Ascending aorta (tissue), 2 donors: ENCODE measurements around the gene STPG1. TPM values are rescaled to one million over a fixed set of nuclear protein-coding genes. Genes with fewer than 3 reads are reported as not detected.

Source experiments
- DNase-seq, 2 donors: peaks; one replicate each; pipeline ENCODE4 v3.0.0-alpha.2; 2019; ENCODE audit warnings: low spot score in 2 of 2
- H3K27ac ChIP-seq, 2 donors: fragments of 200-600 bp; sonication (generic); one replicate each; pipeline ENCODE4 v1.5.1; 2016 to 2017; ENCODE audit warnings: mild to moderate bottlenecking in 1 of 2
- H3K27me3 ChIP-seq: fragments of 200-600 bp; sonication (generic); one replicate; pipeline ENCODE4 v1.5.1; 2017
- H3K36me3 ChIP-seq, 2 donors: fragments of 200-600 bp; sonication (generic); one replicate each; pipeline ENCODE4 v1.5.1; 2016
- H3K4me1 ChIP-seq, 2 donors: fragments of 200-600 bp; sonication (generic); one replicate each; pipeline ENCODE4 v1.5.1; 2016 to 2017; ENCODE audit warnings: mild to moderate bottlenecking in 1 of 2
- H3K4me3 ChIP-seq, 2 donors: fragments of 200-600 bp; sonication (generic); one replicate each; pipeline ENCODE4 v1.5.1; 2016 to 2017; ENCODE audit warnings: mild to moderate bottlenecking in 1 of 2
- H3K9me3 ChIP-seq, 2 donors: fragments of 200-600 bp; sonication (generic); one replicate each; pipeline ENCODE4 v1.5.1; 2016
- intact Hi-C: fragments of 100-400 bp; cut with DNase I; formaldehyde crosslinking; loops from one replicate; pipeline ENCODE4 v1.15.1; 2023
- total RNA-seq: library from RNA; depleted of rRNA; stranded (reverse); fragments of >200 nt; gene quantifications from one replicate; pipeline ENCODE4 v1.1.0, GENCODE V29; 2016
- TF ChIP-seq, protein P1 (sequence below), 3 experiments: fragments of 200-600 bp in 2 of 3; fragments of 450-650 bp in 1 of 3; sonication (generic) in 2 of 3; IDR thresholded peaks; one replicate each; pipeline ENCODE4 v1.5.1; 2016 to 2019; ENCODE audit warnings: antibody characterized with exemption in 3 of 3, mild to moderate bottlenecking in 1 of 3, moderate library complexity in 1 of 3

Gene STPG1
- total RNA-seq, 1 donor from 2014 or later, result 11.0 TPM

DNA sequence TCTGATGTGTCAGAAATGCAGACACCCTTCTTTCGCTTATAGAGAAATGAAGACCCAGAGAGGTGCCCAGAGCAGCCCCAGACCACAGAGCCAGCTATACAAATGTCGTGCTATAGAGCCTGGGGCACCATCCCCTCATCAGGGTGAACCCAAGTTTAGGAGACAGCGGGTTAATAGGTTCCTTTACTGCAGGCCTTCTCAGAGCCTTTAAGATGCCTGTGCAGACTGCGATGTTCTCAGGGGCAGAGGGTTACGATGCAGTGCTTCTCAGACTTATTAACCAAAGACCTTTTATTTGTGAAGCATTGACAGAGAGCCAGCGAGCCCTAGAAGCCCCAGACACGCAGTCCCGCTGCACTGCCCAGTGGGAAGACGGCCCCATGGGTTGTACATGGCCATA is 46.9 kb downstream of the STPG1 start:
- Histone ChIP-seq H3K27ac (no peak overlapping the region), H3K36me3 (no peaks in the 10 kb centered on the region), H3K9me3 (no peaks in the 10 kb centered on the region), H3K4me3 (no peak overlapping the region), H3K27me3 (no peaks in the 10 kb centered on the region), H3K4me1 (no peaks in the 10 kb centered on the region)
- intact Hi-C loops, result no loop called here
- TF ChIP-seq, protein P1, sequence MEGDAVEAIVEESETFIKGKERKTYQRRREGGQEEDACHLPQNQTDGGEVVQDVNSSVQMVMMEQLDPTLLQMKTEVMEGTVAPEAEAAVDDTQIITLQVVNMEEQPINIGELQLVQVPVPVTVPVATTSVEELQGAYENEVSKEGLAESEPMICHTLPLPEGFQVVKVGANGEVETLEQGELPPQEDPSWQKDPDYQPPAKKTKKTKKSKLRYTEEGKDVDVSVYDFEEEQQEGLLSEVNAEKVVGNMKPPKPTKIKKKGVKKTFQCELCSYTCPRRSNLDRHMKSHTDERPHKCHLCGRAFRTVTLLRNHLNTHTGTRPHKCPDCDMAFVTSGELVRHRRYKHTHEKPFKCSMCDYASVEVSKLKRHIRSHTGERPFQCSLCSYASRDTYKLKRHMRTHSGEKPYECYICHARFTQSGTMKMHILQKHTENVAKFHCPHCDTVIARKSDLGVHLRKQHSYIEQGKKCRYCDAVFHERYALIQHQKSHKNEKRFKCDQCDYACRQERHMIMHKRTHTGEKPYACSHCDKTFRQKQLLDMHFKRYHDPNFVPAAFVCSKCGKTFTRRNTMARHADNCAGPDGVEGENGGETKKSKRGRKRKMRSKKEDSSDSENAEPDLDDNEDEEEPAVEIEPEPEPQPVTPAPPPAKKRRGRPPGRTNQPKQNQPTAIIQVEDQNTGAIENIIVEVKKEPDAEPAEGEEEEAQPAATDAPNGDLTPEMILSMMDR (IDR thresholded peaks at IDR 0.05), result no peak
- no peak for DNase-seq

DNA sequence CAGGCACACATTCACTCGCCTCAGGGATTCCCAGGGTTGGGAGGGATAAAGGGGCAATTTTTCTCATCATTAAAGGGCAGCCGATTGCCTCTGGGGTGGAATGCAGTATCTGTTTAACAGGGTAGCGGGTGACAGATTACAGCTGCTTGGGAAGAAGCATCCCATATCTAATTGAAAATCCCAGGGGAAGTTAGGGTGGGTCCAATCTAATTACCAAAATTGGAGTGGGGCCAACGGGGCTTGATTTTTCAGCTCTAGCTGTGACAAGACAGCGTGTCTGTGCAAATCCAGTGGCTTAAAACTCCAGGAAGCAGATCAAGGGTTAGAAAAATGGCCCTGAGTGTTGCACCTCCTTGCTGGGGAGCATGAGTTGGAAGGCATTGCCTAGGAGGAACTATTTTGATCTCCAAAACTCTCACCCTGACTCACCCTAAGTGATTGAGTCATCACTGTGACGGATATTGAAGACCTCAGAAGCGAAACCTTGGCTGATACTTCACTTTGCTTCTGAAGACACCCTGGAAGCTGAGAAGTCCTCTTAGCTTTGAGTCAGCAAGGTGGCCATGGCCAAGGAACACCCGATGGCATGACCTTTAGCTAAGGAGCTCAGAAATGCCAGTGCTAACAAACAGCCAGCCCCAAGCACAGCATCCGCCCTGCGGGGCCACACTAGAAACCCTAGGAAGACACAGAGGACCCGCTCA is 48.5 kb downstream of the STPG1 start:
- Histone ChIP-seq H3K9me3 (no peaks in the 10 kb centered on the region), H3K4me3 (no peak overlapping the region), H3K4me1 (no peaks in the 10 kb centered on the region), H3K27ac (no peak overlapping the region), H3K36me3 (no peaks in the 10 kb centered on the region), H3K27me3 (no peaks in the 10 kb centered on the region)
- DNase-seq, result no peak
- intact Hi-C loops, result no loop called here
- TF ChIP-seq, protein P1 (IDR thresholded peaks at IDR 0.05), result no peak

DNA sequence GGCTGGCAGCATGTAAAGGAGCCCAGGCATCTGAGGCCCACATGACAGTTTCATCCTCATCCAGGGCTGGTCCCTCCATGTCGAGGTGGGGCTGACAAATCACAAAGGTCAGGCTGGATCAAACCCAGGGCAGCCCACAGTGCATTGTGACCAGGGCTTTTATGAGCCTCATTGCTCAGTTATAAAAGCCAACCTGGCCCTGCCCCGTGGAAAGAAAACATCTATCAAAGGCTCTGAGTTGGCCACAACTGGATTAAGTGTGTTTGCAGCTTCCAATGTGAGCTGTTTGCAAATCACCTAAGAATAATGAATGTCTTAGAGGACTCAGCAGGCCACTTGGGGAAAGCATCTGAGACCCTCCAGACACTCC is 49.0 kb downstream of the STPG1 start:
- TF ChIP-seq, protein P1 (IDR thresholded peaks at IDR 0.05), result no peak

DNA sequence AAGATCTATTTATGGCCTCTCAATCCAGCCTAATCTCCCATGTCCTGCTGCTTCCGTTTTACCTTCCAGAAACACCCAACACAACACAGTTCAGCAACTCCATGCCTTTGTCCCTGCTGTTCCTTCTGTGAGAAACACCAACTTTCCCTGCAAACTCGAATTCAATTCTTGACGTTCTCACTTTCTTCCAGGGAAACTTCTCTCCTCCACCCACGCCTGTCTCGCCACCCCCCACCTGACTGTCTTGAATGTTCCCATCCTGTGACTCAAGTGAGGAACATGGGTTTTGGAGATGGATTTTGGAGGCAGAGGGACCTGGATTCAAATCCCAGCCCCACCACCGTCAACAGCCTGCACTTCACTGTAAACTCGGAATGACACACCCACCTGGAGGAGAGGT is 49.6 kb downstream of the STPG1 start:
- H3K9me3 ChIP-seq, result no peaks in the 10 kb centered on the region
- H3K36me3 ChIP-seq, result no peaks in the 10 kb centered on the region
- TF ChIP-seq, protein P1 (IDR thresholded peaks at IDR 0.05), result no peak
- intact Hi-C loops, result no loop called here
- H3K4me3 ChIP-seq, result no peak overlapping the region
- no peaks in the 10 kb centered on the region for H3K27me3 ChIP-seq
- DNase-seq, result no peak
- H3K4me1 ChIP-seq, result no peaks in the 10 kb centered on the region
- no peak overlapping the region for H3K27ac ChIP-seq

More for the DNA sequence above, 49.0 kb downstream of the STPG1 start:
- H3K9me3 ChIP-seq, result no peaks in the 10 kb centered on the region
- no peaks in the 10 kb centered on the region for H3K27me3 ChIP-seq
- intact Hi-C loops, result no loop called here
- no peak overlapping the region for H3K4me3 ChIP-seq
- H3K36me3 ChIP-seq, result no peaks in the 10 kb centered on the region
- H3K27ac ChIP-seq, result no peak overlapping the region
- no peak for DNase-seq
- no peaks in the 10 kb centered on the region for H3K4me1 ChIP-seq

DNA sequence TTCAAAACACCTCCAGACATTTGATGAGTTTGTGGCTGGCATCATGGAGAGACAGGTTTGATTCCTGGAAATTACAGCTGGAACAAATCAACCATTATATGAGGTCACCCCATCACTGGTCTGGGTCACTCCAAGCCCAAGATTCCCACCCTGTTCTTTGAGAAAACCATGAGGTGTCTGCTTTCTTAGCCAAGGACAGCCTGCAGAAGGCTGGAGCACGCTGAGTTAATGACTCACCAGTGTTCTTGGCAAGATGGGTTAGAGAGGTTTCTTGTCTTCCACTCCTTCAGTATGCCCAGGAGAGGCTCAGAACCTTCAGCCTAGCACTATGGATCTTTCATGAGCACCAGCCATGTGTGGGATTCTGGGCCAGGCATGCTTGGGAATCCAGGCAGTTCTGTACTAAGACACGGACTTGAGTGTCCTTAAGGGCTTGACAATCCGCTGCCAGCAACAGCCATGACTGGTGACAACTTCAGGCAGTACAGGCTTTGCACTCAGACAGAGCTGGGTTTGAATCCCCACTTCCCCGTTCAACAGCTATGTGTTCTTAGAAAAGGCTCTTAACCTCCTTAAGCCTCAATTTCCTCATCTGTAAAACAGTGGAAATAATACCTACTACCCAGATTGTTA is 50.5 kb downstream of the STPG1 start:
- Histone ChIP-seq H3K36me3 (no peaks in the 10 kb centered on the region), H3K27ac (no peak overlapping the region), H3K9me3 (no peaks in the 10 kb centered on the region), H3K27me3 (no peaks in the 10 kb centered on the region), H3K4me3 (no peak overlapping the region), H3K4me1 (no peaks in the 10 kb centered on the region)
- TF ChIP-seq, protein P1 (IDR thresholded peaks at IDR 0.05), result no peak
- no peak for DNase-seq
- intact Hi-C loops, result no loop called here
